ENCODE measurements around the gene PTPRO.

The PTPRO gene

GRCh38 chr12:15550793-15551192 lies 228.5 kb downstream of the PTPRO start:
- no peak for DNase-seq (ENCODE audit: low read depth in 2 of 2, low spot score in 1 of 2)

- DNase-seq (ENCODE audit: low read depth in 2 of 2, low spot score in 1 of 2) = no peak
These were observed 233.1 kb downstream of the PTPRO start for GRCh38 chr12:15555446-15555845.

- DNase-seq (ENCODE audit: low read depth in 2 of 2, low spot score in 1 of 2) = no peak
These were observed 234.2 kb downstream of the PTPRO start for GRCh38 chr12:15556411-15557102.

GRCh38 chr12:15558915-15559528 lies 236.7 kb downstream of the PTPRO start:
- no peak for DNase-seq (ENCODE audit: low read depth in 2 of 2, low spot score in 1 of 2)

- DNase-seq (ENCODE audit: low read depth in 2 of 2, low spot score in 1 of 2) = no peak
These were observed 239.1 kb downstream of the PTPRO start for GRCh38 chr12:15561396-15561795.

- DNase-seq (ENCODE audit: low read depth in 2 of 2, low spot score in 1 of 2) = no peak
These were observed 240.0 kb downstream of the PTPRO start for GRCh38 chr12:15562263-15562662.

GRCh38 chr12:15563663-15564062 lies 241.4 kb downstream of the PTPRO start:
- DNase-seq (ENCODE audit: low read depth in 2 of 2, low spot score in 1 of 2) = no peak

- no peak for DNase-seq (ENCODE audit: low read depth in 2 of 2, low spot score in 1 of 2)
These were observed 252.0 kb downstream of the PTPRO start for GRCh38 chr12:15574353-15574752.

- DNase-seq (ENCODE audit: low read depth in 2 of 2, low spot score in 1 of 2) = no peak
These were observed 253.6 kb downstream of the PTPRO start for GRCh38 chr12:15575671-15576541.

GRCh38 chr12:15580431-15580830 lies 258.1 kb downstream of the PTPRO start:
- DNase-seq (ENCODE audit: low read depth in 2 of 2, low spot score in 1 of 2) = no peak

- DNase-seq (ENCODE audit: low read depth in 2 of 2, low spot score in 1 of 2) = no peak
These were observed 258.7 kb downstream of the PTPRO start for GRCh38 chr12:15581006-15581405.

- DNase-seq (ENCODE audit: low read depth in 2 of 2, low spot score in 1 of 2) = no peak
These were observed 261.5 kb downstream of the PTPRO start for GRCh38 chr12:15583804-15584203.

GRCh38 chr12:15584366-15585041 lies 262.2 kb downstream of the PTPRO start:
- DNase-seq (ENCODE audit: low read depth in 2 of 2, low spot score in 1 of 2) = peak in 1 of 2 donors; percentile 5

- no peak for DNase-seq (ENCODE audit: low read depth in 2 of 2, low spot score in 1 of 2)
These were observed 267.2 kb downstream of the PTPRO start for GRCh38 chr12:15589328-15590032.

- DNase-seq (ENCODE audit: low read depth in 2 of 2, low spot score in 1 of 2) = peak; percentile 11 to 13
These were observed 268.0 kb downstream of the PTPRO start for GRCh38 chr12:15590180-15590826.

- DNase-seq (ENCODE audit: low read depth in 2 of 2, low spot score in 1 of 2) = no peak
These were observed 269.5 kb downstream of the PTPRO start for GRCh38 chr12:15591811-15592210.

GRCh38 chr12:15592934-15593333 lies 270.6 kb downstream of the PTPRO start:
- DNase-seq (ENCODE audit: low read depth in 2 of 2, low spot score in 1 of 2) = no peak

- no peak for DNase-seq (ENCODE audit: low read depth in 2 of 2, low spot score in 1 of 2)
These were observed 273.9 kb downstream of the PTPRO start for GRCh38 chr12:15596174-15596573.

GRCh38 chr12:15597125-15597830 lies 275.0 kb downstream of the PTPRO start:
- DNase-seq (ENCODE audit: low read depth in 2 of 2, low spot score in 1 of 2) = no peak
